GM12878 (cell line): ENCODE results near the gene PDE11A. TPM values are rescaled to one million over a fixed set of nuclear protein-coding genes. Genes with fewer than 3 reads are reported as not detected.

Source experiments
- ATAC-seq: fragments of 200-7000 bp; cut with Tn5 transposase; 3 replicates; pipeline ENCODE4 v1.9.1; 2020; ENCODE audit warnings: mild to moderate bottlenecking, moderate library complexity
- BruUV-seq: library from RNA; stranded (reverse); fragments of 400-500 nt; replicated peaks from 2 replicates; lab custom pipeline; 2021; lab: Mats Ljungman, UMichigan
- CTCF ChIA-PET: fragments of 300-600 bp; sonication (Branson Sonifier 250); formaldehyde crosslinking; extraction: SDS; loops from one replicate; lab custom pipeline; 2021; ENCODE audit warnings: inconsistent platforms; lab: Yijun Ruan, JAX
- POLR2A ChIA-PET: fragments of 350-600 bp; formaldehyde crosslinking; extraction: SDS; loops from one replicate; lab custom pipeline; 2021; ENCODE audit warnings: inconsistent platforms; lab: Charles Lee
- RAD21 ChIA-PET: fragments of 300-600 bp; sonication (Branson Sonifier 250); formaldehyde crosslinking; loops from one replicate; lab custom pipeline; 2023; ENCODE audit warnings: antibody characterized with exemption; ENCODE audit not compliant: unreplicated experiment; lab: Charles Lee
- SMC1A ChIA-PET: fragments of 300-600 bp; sonication (Branson Sonifier 250); formaldehyde crosslinking; loops from one replicate; lab custom pipeline; 2023; ENCODE audit not compliant: unreplicated experiment, uncharacterized antibody; lab: Charles Lee
- DNase-seq: peaks from one replicate; pipeline ENCODE4 v3.0.0-alpha.2; 2011; ENCODE audit warnings: low read depth, low spot score
- FAIRE-seq: peaks from 3 replicates; lab custom pipeline; 2011; peaks lifted over from hg19 to GRCh38; lab: Jason Lieb, UNC
- H2AFZ ChIP-seq: 2 replicates; pipeline ENCODE4 v1.6.0; 2011; ENCODE audit warnings: low read depth, low read length, control low read depth; ENCODE audit not compliant: control insufficient read depth
- H3K27ac ChIP-seq: 2 replicates; pipeline ENCODE4 v1.5.1; 2011; ENCODE audit warnings: control low read depth; ENCODE audit not compliant: control insufficient read depth, insufficient read depth
- H3K27me3 ChIP-seq, 2 experiments: replicated peaks in 1 of 2; 2 replicates each; pipeline versions ENCODE4 v1.6.0 to v1.6.1; 2011; ENCODE audit warnings: low read length in 1 of 2; ENCODE audit not compliant: control insufficient read depth in 2 of 2, insufficient read depth in 2 of 2
- H3K36me3 ChIP-seq, 2 experiments: 2 replicates each; pipeline ENCODE4 v1.5.1; 2011; ENCODE audit warnings: low read length in 1 of 2; ENCODE audit not compliant: control insufficient read depth in 2 of 2, insufficient read depth in 2 of 2
- H3K4me1 ChIP-seq: 2 replicates; pipeline ENCODE4 v1.6.1; 2011; ENCODE audit warnings: mild to moderate bottlenecking, low read length, moderate library complexity, mixed read lengths; ENCODE audit not compliant: control insufficient read depth, insufficient read depth
- H3K4me2 ChIP-seq: 2 replicates; pipeline ENCODE4 v1.6.0; 2011; ENCODE audit warnings: control low read depth; ENCODE audit not compliant: control insufficient read depth, insufficient read depth
- H3K4me3 ChIP-seq: fragments of 200-600 bp; sonication (generic); 2 replicates; pipeline ENCODE4 v1.5.1; 2016
- H3K79me2 ChIP-seq: 2 replicates; pipeline ENCODE4 v1.6.0; 2011; ENCODE audit warnings: low read length; ENCODE audit not compliant: control insufficient read depth, insufficient read depth
- H3K9ac ChIP-seq: 2 replicates; pipeline ENCODE4 v1.8.0; 2011; ENCODE audit warnings: low read length, control low read depth, mixed read lengths; ENCODE audit not compliant: control insufficient read depth, insufficient read depth
- H3K9me3 ChIP-seq: replicated peaks from 3 replicates; pipeline ENCODE4 v1.5.1; 2011; ENCODE audit warnings: mild to moderate bottlenecking, low read length; ENCODE audit not compliant: control insufficient read depth, insufficient read depth
- H4K20me1 ChIP-seq: 2 replicates; pipeline ENCODE4 v1.6.0; 2011; ENCODE audit not compliant: control insufficient read depth, insufficient read depth
- BCL3 ChIP-seq: IDR thresholded peaks from 2 replicates; pipeline ENCODE4 v1.6.1; 2011; ENCODE audit warnings: borderline replicate concordance, low read depth, mild to moderate bottlenecking, moderate library complexity, low read length; ENCODE audit not compliant: insufficient read depth, poor library complexity, severe bottlenecking
- CTCF ChIP-seq, 3 experiments: IDR thresholded peaks in 2 of 3; conservative IDR thresholded peaks in 1 of 3; 2 replicates each; pipeline ENCODE4 v1.5.1; 2011; ENCODE audit warnings: low read depth in 3 of 3, low read length in 3 of 3, mild to moderate bottlenecking in 3 of 3, control low read depth in 2 of 3, moderate library complexity in 2 of 3, inconsistent platforms in 1 of 3, mixed read lengths in 1 of 3; ENCODE audit not compliant: control insufficient read depth in 2 of 3, insufficient read depth in 1 of 3; ENCODE audit errors: extremely low read depth in 1 of 3
- WGBS: methylation state at CpG from one replicate; pipeline ENCODE4 v1.1.6; 2016; ENCODE audit warnings: low lambda C conversion rate; ENCODE audit not compliant: insufficient replicate concordance, insufficient coverage; ENCODE audit errors: missing lambda C conversion rate; 5-methylcytosine and 5-hydroxymethylcytosine counted together
- in situ Hi-C: fragments of 300-500 bp; cut with MboI; formaldehyde crosslinking; loops from 9 replicates; pipeline ENCODE4 v1.14.3; 2018; ENCODE audit warnings: mixed read lengths
- intact Hi-C: fragments of 100-400 bp; cut with micrococcal nuclease; formaldehyde crosslinking; loops from one replicate; pipeline ENCODE4 v1.14.2; 2022; ENCODE audit not compliant: unreplicated experiment
- polyA plus RNA-seq, 11 experiments: library from polyadenylated mRNA; depleted of rRNA in 4 of 11; unstranded in 6 of 11; stranded (reverse) in 5 of 11; fragments of >200 nt; fragmentation: Nextera tagmentation in 4 of 11; fragmentation: Illumina TruSeq in 1 of 11; extraction: Ambion mirVana in 4 of 11; extraction: Trizol in 1 of 11; gene quantifications; 1 replicate in 1 of 11; 2 replicates in 10 of 11; pipeline versions ENCODE4 v1.2.1 to v1.2.3, GENCODE V29; 2011 to 2016; ENCODE audit warnings: inconsistent platforms in 2 of 11, missing spikeins in 2 of 11, low read depth in 1 of 11
- total RNA-seq, 4 experiments: library from RNA; depleted of rRNA in 3 of 4; stranded (reverse); fragments of >200 nt in 3 of 4; fragmentation: Illumina TruSeq in 1 of 4; extraction: Trizol in 1 of 4; gene quantifications; 2 replicates each; pipeline versions ENCODE4 v1.2.1 to v1.2.3, GENCODE V29; 2013 to 2021

PDE11A gene
- total and polyA plus RNA-seq, 10 of the 15 experiments (the other 5 are each of a cell fraction or from before 2014, with no cell fraction given), result 0.01 to 0.17 (median 0.06) TPM; not detected in 5

- no peaks in the 10 kb centered on the region for H3K9me3 ChIP-seq
- no TSS peak for BruUV-seq
Measured at GRCh38 chr2:177717831-177718618, 354.6 kb downstream of the PDE11A start.

More at GRCh38 chr2:177717831-177718618, 354.6 kb downstream of the PDE11A start:
- ChIA-PET SMC1A (interaction anchor here (1.3 kb wide), 1 partner anchor 300 kb away, joined by 3 read pairs; no protein-coding TSS in a partner anchor), POLR2A (no interaction called here)
- in situ Hi-C loops, result no loop called here
- H3K4me2 ChIP-seq, result no peak overlapping the region
- peak; percentile 87 for FAIRE-seq
- no peaks in the 10 kb centered on the region for H4K20me1 ChIP-seq
- no peak overlapping the region for H3K27ac ChIP-seq
- no peaks in the 10 kb centered on the region for H3K79me2 ChIP-seq
- ATAC-seq, result peak; percentile 70
- H3K9ac ChIP-seq, result no peak overlapping the region
- H3K27me3 ChIP-seq, result peaks cover 0 to 3% of the 10 kb centered on the region in 2 experiments; a peak in 3 of 4 replicates
- TF ChIP-seq BCL3 (no peak), CTCF (IDR thresholded peaks at IDR 0.05 in 2 of 3, conservative IDR thresholded peaks at IDR 0.05 in 1 of 3; ENCODE audit: control insufficient read depth in 2 of 3, extremely low read depth in 1 of 3, insufficient read depth in 1 of 3, low read depth in 3 of 3, low read length in 3 of 3) (peak; percentile 0 to 34 (median 27); a peak in 2 of 6 replicates)
- TF ChIP-seq, all 136 proteins: peak for 1
- no peak overlapping the region for H3K4me3 ChIP-seq
- CTCF ChIA-PET, result interaction anchor here (0.7 to 10.0 kb wide), 7 partner anchors 9 to 385 kb away, joined by 3 to 104 read pairs (median 3); no protein-coding TSS in a partner anchor
- RAD21 ChIA-PET, result no interaction called here
- 55% methylated on average over 3 of the region's 3 CpGs for WGBS
- no peaks in the 10 kb centered on the region for H3K36me3 ChIP-seq
- no peak for DNase-seq
- H2AFZ ChIP-seq, result no peak overlapping the region
- H3K4me1 ChIP-seq, result no peaks in the 10 kb centered on the region
- intact Hi-C loops, result no loop called here
